Nephron progenitor cell (in vitro differentiated cells): ENCODE results near the gene ERP29.
A peak's percentile ranks its signal among the peaks of the same experiment; 100 is the strongest.

Experiments
- DNase-seq: peaks from one replicate; pipeline ENCODE4 v3.0.0; 2021
- H3K27ac Mint-ChIP-seq: 2 replicates; pipeline ENCODE4 v1.8.0; 2021; ENCODE audit warnings: mild to moderate bottlenecking, moderate library complexity, mixed read lengths
- H3K27me3 Mint-ChIP-seq: 2 replicates; pipeline ENCODE4 v1.8.0; 2021; ENCODE audit warnings: mild to moderate bottlenecking, low read depth, mixed read lengths; ENCODE audit not compliant: poor library complexity
- H3K36me3 Mint-ChIP-seq: 2 replicates; pipeline ENCODE4 v1.8.0; 2021; ENCODE audit warnings: low read depth, mixed read lengths
- H3K4me1 Mint-ChIP-seq: 2 replicates; pipeline ENCODE4 v1.8.0; 2021; ENCODE audit warnings: mixed read lengths
- H3K4me3 Mint-ChIP-seq: 2 replicates; pipeline ENCODE4 v1.8.0; 2021; ENCODE audit warnings: mild to moderate bottlenecking, moderate library complexity, mixed read lengths
- H3K9me3 Mint-ChIP-seq: 2 replicates; pipeline ENCODE4 v1.8.0; 2021; ENCODE audit warnings: mild to moderate bottlenecking, moderate library complexity, mixed read lengths
- CTCF ChIP-seq: fragments of 200-600 bp; sonication (generic); IDR thresholded peaks from 2 replicates; pipeline ENCODE4 v1.5.0; 2021; ENCODE audit warnings: antibody characterized with exemption

ERP29 gene

GRCh38 chr12:112015938-112016337, 2.7 kb downstream of the ERP29 start:
- Mint-ChIP-seq H3K4me1 (peaks cover 38% of the 10 kb centered on the region), H3K27ac (no peak overlapping the region)

GRCh38 chr12:112017041-112017440, 3.8 kb downstream of the ERP29 start:
- Mint-ChIP-seq H3K27ac (no peak overlapping the region), H3K4me1 (peaks cover 27% of the 10 kb centered on the region), H3K36me3 (peaks cover 52% of the 10 kb centered on the region), H3K9me3 (peaks cover 11% of the 10 kb centered on the region), H3K4me3 (no peak overlapping the region), H3K27me3 (no peaks in the 10 kb centered on the region)
- DNase-seq, result no peak
- TF ChIP-seq CTCF, result no peak

More at GRCh38 chr12:112015938-112016337, 2.7 kb downstream of the ERP29 start:
- no peak for TF ChIP-seq CTCF
- DNase-seq, result no peak
- peaks cover 13% of the 10 kb centered on the region for H3K9me3 Mint-ChIP-seq
- peaks cover 56% of the 10 kb centered on the region for H3K36me3 Mint-ChIP-seq
- peak overlapping the region; percentile 62 for H3K4me3 Mint-ChIP-seq
- no peaks in the 10 kb centered on the region for H3K27me3 Mint-ChIP-seq

- Mint-ChIP-seq H3K27ac (peak overlapping the region; percentile 24), H3K36me3 (peaks cover 58% of the 10 kb centered on the region)
These were observed 5.5 kb downstream of the ERP29 start for GRCh38 chr12:112018571-112019237.

DNA sequence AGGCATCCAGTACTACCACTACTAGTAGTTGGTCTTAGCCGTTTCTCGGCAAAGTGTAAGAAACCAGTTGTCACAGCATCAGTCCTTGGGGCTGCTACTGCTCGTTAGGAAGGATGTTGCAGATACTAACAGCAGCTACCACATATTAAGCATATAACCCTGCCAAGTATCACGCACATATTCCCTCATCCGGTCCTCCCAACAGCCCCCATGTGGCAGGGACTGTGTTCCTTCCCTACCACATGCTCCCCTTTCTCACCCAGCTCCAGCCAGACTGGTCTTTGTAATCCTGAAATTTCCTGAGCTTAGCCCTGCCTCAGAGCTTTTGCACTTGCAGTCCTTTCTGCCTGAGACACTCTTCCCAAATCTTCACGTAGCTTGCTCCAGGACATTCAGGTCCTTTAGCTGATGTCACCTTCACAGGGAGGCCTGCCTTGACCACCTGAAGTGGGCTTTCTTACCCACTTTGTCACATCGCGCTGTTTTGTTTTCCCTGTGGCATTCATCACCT, 7.8 kb downstream of the ERP29 start:
- H3K9me3 Mint-ChIP-seq, result peaks cover 4% of the 10 kb centered on the region
- H3K27ac Mint-ChIP-seq, result no peak overlapping the region
- DNase-seq, result no peak
- H3K4me3 Mint-ChIP-seq, result no peak overlapping the region
- peaks cover 8% of the 10 kb centered on the region for H3K4me1 Mint-ChIP-seq
- H3K36me3 Mint-ChIP-seq, result peaks cover 51% of the 10 kb centered on the region
- no peak for TF ChIP-seq CTCF
- no peaks in the 10 kb centered on the region for H3K27me3 Mint-ChIP-seq

More at GRCh38 chr12:112018571-112019237, 5.5 kb downstream of the ERP29 start:
- no peak for DNase-seq
- peaks cover 18% of the 10 kb centered on the region for H3K4me1 Mint-ChIP-seq
- H3K9me3 Mint-ChIP-seq, result peaks cover 9% of the 10 kb centered on the region
- no peaks in the 10 kb centered on the region for H3K27me3 Mint-ChIP-seq
- H3K4me3 Mint-ChIP-seq, result no peak overlapping the region
- no peak for TF ChIP-seq CTCF

DNA sequence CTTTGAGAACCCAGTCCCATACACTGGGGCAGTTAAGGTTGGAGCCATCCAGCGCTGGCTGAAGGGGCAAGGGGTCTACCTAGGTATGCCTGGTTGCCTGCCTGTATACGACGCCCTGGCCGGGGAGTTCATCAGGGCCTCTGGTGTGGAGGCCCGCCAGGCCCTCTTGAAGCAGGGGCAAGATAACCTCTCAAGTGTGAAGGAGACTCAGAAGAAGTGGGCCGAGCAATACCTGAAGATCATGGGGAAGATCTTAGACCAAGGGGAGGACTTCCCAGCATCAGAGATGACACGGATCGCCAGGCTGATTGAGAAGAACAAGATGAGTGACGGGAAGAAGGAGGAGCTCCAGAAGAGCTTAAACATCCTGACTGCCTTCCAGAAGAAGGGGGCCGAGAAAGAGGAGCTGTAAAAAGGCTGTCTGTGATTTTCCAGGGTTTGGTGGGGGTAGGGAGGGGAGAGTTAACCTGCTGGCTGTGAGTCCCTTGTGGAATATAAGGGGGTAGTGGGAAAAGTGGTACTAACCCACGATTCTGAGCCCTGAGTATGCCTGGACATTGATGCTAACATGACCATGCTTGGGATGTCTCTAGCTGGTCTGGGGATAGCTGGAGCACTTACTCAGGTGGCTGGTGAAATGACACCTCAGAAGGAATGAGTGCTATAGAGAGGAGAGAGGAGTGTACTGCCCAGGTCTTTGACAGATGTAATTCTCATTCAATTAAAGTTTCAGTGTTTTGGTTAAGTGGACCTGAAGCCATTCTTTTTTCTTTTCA, 9.2 kb downstream of the ERP29 start:
- no peak for DNase-seq
- Mint-ChIP-seq H3K36me3 (peaks cover 42% of the 10 kb centered on the region), H3K27me3 (no peaks in the 10 kb centered on the region), H3K9me3 (no peaks in the 10 kb centered on the region), H3K4me3 (no peak overlapping the region), H3K4me1 (peaks cover 5% of the 10 kb centered on the region), H3K27ac (peak overlapping the region; percentile 79)
- no peak for TF ChIP-seq CTCF
